ENCODE data around the gene LDB2. TPM values are rescaled to one million over a fixed set of nuclear protein-coding genes. Genes with fewer than 3 reads are reported as not detected.

The LDB2 gene
- total RNA-seq, 1 experiment from 2014 or later: not detected

DNA sequence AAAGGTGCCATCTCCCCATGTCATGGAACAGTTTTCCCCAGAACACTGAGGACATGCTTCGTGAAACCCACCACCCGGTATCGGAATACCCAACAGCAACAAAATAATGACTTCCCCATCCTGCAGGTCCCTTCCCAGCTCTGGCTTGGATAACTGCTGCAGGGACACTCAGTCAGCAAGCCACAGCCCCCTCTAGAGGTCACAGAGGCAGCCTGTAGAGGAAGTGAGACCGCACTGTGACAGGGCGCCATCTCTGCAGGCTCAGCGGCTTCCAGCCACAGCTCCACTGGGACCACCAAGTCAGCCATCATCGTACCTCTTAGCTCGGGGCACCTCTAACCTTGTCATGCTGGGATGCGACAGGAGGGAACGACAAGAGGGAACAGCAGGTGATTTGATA is 315.9 kb downstream of the LDB2 start:
- CTCF ChIA-PET: no interaction called here
- H3K4me3 Mint-ChIP-seq (ENCODE audit: low read depth, unreplicated experiment): no peak overlapping the region
- peaks cover 14% of the 10 kb centered on the region for H3K27me3 Mint-ChIP-seq (ENCODE audit: unreplicated experiment)
- no TSS peak for BruUV-seq (replicated peaks)
- H3K9me3 Mint-ChIP-seq (ENCODE audit: low read depth, unreplicated experiment): no peaks in the 10 kb centered on the region
- TF ChIP-seq, protein P1, sequence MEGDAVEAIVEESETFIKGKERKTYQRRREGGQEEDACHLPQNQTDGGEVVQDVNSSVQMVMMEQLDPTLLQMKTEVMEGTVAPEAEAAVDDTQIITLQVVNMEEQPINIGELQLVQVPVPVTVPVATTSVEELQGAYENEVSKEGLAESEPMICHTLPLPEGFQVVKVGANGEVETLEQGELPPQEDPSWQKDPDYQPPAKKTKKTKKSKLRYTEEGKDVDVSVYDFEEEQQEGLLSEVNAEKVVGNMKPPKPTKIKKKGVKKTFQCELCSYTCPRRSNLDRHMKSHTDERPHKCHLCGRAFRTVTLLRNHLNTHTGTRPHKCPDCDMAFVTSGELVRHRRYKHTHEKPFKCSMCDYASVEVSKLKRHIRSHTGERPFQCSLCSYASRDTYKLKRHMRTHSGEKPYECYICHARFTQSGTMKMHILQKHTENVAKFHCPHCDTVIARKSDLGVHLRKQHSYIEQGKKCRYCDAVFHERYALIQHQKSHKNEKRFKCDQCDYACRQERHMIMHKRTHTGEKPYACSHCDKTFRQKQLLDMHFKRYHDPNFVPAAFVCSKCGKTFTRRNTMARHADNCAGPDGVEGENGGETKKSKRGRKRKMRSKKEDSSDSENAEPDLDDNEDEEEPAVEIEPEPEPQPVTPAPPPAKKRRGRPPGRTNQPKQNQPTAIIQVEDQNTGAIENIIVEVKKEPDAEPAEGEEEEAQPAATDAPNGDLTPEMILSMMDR (IDR thresholded peaks at IDR 0.05; ENCODE audit: unreplicated experiment): no peak
- H3K4me1 Mint-ChIP-seq (ENCODE audit: low read depth, unreplicated experiment): no peaks in the 10 kb centered on the region
- H3K36me3 Mint-ChIP-seq (ENCODE audit: insufficient read depth, unreplicated experiment): no peaks in the 10 kb centered on the region
- no peak overlapping the region for H3K27ac Mint-ChIP-seq (ENCODE audit: unreplicated experiment)
- DNase-seq: no peak
- intact Hi-C loops (cut with micrococcal nuclease; ENCODE audit: unreplicated experiment): no loop called here

GRCh38 chr4:16582036-16582435 is 316.4 kb downstream of the LDB2 start:
- TF ChIP-seq, protein P1 (IDR thresholded peaks at IDR 0.05; ENCODE audit: unreplicated experiment): no peak
- no peaks in the 10 kb centered on the region for H3K9me3 Mint-ChIP-seq (ENCODE audit: low read depth, unreplicated experiment)
- no peak for DNase-seq
- peaks cover 14% of the 10 kb centered on the region for H3K27me3 Mint-ChIP-seq (ENCODE audit: unreplicated experiment)
- BruUV-seq (replicated peaks): no TSS peak
- H3K4me1 Mint-ChIP-seq (ENCODE audit: low read depth, unreplicated experiment): no peaks in the 10 kb centered on the region
- H3K27ac Mint-ChIP-seq (ENCODE audit: unreplicated experiment): no peak overlapping the region
- H3K36me3 Mint-ChIP-seq (ENCODE audit: insufficient read depth, unreplicated experiment): no peaks in the 10 kb centered on the region
- H3K4me3 Mint-ChIP-seq (ENCODE audit: low read depth, unreplicated experiment): no peak overlapping the region
- intact Hi-C loops (cut with micrococcal nuclease; ENCODE audit: unreplicated experiment): no loop called here
- CTCF ChIA-PET: no interaction called here

- Mint-ChIP-seq H3K27ac (ENCODE audit: unreplicated experiment) (no peak overlapping the region), H3K4me1 (ENCODE audit: low read depth, unreplicated experiment) (no peaks in the 10 kb centered on the region)
Observed at GRCh38 chr4:16581117-16581516, 317.3 kb downstream of the LDB2 start.

GRCh38 chr4:16580514-16580913 is 317.9 kb downstream of the LDB2 start:
- no TSS peak for BruUV-seq (replicated peaks)
- Mint-ChIP-seq H3K36me3 (ENCODE audit: insufficient read depth, unreplicated experiment) (no peaks in the 10 kb centered on the region), H3K27me3 (ENCODE audit: unreplicated experiment) (peaks cover 14% of the 10 kb centered on the region)

More at GRCh38 chr4:16581117-16581516, 317.3 kb downstream of the LDB2 start:
- CTCF ChIA-PET: no interaction called here
- DNase-seq: no peak
- intact Hi-C loops (cut with micrococcal nuclease; ENCODE audit: unreplicated experiment): no loop called here
- Mint-ChIP-seq H3K27me3 (ENCODE audit: unreplicated experiment) (peaks cover 14% of the 10 kb centered on the region), H3K4me3 (ENCODE audit: low read depth, unreplicated experiment) (no peak overlapping the region), H3K9me3 (ENCODE audit: low read depth, unreplicated experiment) (no peaks in the 10 kb centered on the region), H3K36me3 (ENCODE audit: insufficient read depth, unreplicated experiment) (no peaks in the 10 kb centered on the region)
- TF ChIP-seq, protein P1 (IDR thresholded peaks at IDR 0.05; ENCODE audit: unreplicated experiment): no peak
- BruUV-seq (replicated peaks): no TSS peak

More at GRCh38 chr4:16580514-16580913, 317.9 kb downstream of the LDB2 start:
- intact Hi-C loops (cut with micrococcal nuclease; ENCODE audit: unreplicated experiment): no loop called here
- TF ChIP-seq, protein P1 (IDR thresholded peaks at IDR 0.05; ENCODE audit: unreplicated experiment): no peak
- H3K4me1 Mint-ChIP-seq (ENCODE audit: low read depth, unreplicated experiment): no peaks in the 10 kb centered on the region
- no peak overlapping the region for H3K27ac Mint-ChIP-seq (ENCODE audit: unreplicated experiment)
- no peaks in the 10 kb centered on the region for H3K9me3 Mint-ChIP-seq (ENCODE audit: low read depth, unreplicated experiment)
- H3K4me3 Mint-ChIP-seq (ENCODE audit: low read depth, unreplicated experiment): no peak overlapping the region
- CTCF ChIA-PET: no interaction called here
- DNase-seq: no peak

Measured in Calu3 (cell line).